B cell (primary cell): Measurements from ENCODE around the gene CALCOCO2.

Experiments
- EZH2 ChIP-seq: IDR thresholded peaks from 2 replicates; pipeline ENCODE4 v1.6.1; 2012; ENCODE audit warnings: borderline replicate concordance, low read depth, mild to moderate bottlenecking, moderate library complexity, low read length; ENCODE audit not compliant: insufficient read depth, poor library complexity, severe bottlenecking
- TF ChIP-seq, protein P1 (sequence below): fragments of 200-600 bp; IDR thresholded peaks from one replicate; pipeline ENCODE4 v1.8.0; 2022; ENCODE audit warnings: antibody characterized with exemption, mild to moderate bottlenecking

DNA sequence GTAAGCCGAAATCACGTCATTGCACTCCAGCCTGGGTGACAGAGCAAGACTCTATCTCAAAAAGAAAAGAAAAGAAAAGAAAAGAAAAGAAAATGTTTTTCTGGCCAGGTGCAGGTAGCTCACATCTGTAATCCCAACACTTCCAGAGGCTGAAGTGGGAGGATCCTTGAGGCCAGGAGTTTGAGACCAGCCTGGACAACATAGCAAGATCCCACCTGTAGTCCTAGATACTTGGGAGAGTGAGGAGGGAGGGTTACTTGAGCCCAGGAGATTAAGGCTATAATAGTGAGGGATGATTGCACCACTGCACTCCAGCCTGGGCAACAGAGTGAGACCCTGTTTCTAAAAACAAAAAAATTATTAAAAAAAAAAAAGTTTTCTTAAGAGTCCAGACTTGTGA, 59.3 kb downstream of the CALCOCO2 start:
- TF ChIP-seq, protein P1, sequence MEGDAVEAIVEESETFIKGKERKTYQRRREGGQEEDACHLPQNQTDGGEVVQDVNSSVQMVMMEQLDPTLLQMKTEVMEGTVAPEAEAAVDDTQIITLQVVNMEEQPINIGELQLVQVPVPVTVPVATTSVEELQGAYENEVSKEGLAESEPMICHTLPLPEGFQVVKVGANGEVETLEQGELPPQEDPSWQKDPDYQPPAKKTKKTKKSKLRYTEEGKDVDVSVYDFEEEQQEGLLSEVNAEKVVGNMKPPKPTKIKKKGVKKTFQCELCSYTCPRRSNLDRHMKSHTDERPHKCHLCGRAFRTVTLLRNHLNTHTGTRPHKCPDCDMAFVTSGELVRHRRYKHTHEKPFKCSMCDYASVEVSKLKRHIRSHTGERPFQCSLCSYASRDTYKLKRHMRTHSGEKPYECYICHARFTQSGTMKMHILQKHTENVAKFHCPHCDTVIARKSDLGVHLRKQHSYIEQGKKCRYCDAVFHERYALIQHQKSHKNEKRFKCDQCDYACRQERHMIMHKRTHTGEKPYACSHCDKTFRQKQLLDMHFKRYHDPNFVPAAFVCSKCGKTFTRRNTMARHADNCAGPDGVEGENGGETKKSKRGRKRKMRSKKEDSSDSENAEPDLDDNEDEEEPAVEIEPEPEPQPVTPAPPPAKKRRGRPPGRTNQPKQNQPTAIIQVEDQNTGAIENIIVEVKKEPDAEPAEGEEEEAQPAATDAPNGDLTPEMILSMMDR: no peak
- no peak for TF ChIP-seq EZH2
